ENCODE measurements around the gene SAMD11. TPM values are rescaled to one million over a fixed set of nuclear protein-coding genes. Genes with fewer than 3 reads are reported as not detected.

SAMD11 gene
- total RNA-seq, 1 experiment from 2014 or later: 11.5 TPM

DNA sequence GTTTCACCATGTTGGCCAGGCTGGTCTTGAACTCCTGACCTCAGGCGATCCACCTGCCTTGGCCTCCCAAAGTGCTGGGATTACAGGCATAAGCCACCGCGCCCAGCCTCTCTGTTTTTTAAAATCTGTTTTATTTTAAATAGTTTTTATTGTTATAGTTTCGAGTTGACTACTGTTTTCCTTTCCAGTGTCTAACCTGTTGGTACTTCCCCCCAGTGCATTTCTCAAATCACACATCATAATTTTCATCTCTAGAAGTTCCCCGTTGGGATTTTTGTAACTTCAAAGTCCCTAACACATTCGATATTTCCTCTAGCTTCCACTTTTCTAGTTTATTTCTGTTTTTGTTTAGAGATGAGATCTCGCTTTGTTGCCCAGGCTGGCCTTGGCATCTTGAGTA lies 68.6 kb downstream of the SAMD11 start:
- intact Hi-C loops (cut with micrococcal nuclease): no loop called here
- Histone ChIP-seq H3K36me3 (ENCODE audit: control insufficient read depth in 1 of 2, insufficient read depth in 2 of 2, low read length in 2 of 2) (no peaks in the 10 kb centered on the region), H3K9me2 (ENCODE audit: insufficient read depth) (no peaks in the 10 kb centered on the region), H4K20me1 (ENCODE audit: insufficient read depth) (no peaks in the 10 kb centered on the region; the same call in 1 of the 2 replicates), H3K4me3 (replicated peaks in 1 of 2; ENCODE audit: low read depth in 1 of 2, low read length in 2 of 2) (no peak overlapping the region), H3K27me3 (ENCODE audit: insufficient read depth, low read length) (no peaks in the 10 kb centered on the region), H3K4me2 (ENCODE audit: low read length) (no peak overlapping the region), H3K27ac (ENCODE audit: low read depth, low read length) (no peak overlapping the region), H3K4me1 (ENCODE audit: control insufficient read depth in 1 of 2, insufficient read depth in 2 of 2, low read length in 2 of 2) (peaks cover 0 to 9% of the 10 kb centered on the region in 2 experiments; a peak in 2 of 4 replicates), H3K9me3 (ENCODE audit: control insufficient read depth in 1 of 2, insufficient read depth in 1 of 2, low read depth in 1 of 2, low read length in 2 of 2) (no peaks in the 10 kb centered on the region; a peak in 1 of 4 replicates), H2AFZ (ENCODE audit: low read depth, low read length, poor library complexity, severe bottlenecking) (no peak overlapping the region), H3K9ac (ENCODE audit: low read length) (no peak overlapping the region), H3K79me2 (ENCODE audit: insufficient read depth, low read length) (peaks cover 2% of the 10 kb centered on the region; the same call in 1 of the 2 replicates)
- BruUV-seq (replicated peaks): no TSS peak
- TF ChIP-seq EZH2 (IDR thresholded peaks at IDR 0.05) (no peak), RAD21 (IDR thresholded peaks at IDR 0.05; ENCODE audit: low read depth) (no peak), CEBPB (IDR thresholded peaks at IDR 0.05; ENCODE audit: low read depth) (no peak)
- TF ChIP-seq, protein P1, sequence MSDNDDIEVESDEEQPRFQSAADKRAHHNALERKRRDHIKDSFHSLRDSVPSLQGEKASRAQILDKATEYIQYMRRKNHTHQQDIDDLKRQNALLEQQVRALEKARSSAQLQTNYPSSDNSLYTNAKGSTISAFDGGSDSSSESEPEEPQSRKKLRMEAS (IDR thresholded peaks at IDR 0.05): no peak
- TF ChIP-seq, protein P2, sequence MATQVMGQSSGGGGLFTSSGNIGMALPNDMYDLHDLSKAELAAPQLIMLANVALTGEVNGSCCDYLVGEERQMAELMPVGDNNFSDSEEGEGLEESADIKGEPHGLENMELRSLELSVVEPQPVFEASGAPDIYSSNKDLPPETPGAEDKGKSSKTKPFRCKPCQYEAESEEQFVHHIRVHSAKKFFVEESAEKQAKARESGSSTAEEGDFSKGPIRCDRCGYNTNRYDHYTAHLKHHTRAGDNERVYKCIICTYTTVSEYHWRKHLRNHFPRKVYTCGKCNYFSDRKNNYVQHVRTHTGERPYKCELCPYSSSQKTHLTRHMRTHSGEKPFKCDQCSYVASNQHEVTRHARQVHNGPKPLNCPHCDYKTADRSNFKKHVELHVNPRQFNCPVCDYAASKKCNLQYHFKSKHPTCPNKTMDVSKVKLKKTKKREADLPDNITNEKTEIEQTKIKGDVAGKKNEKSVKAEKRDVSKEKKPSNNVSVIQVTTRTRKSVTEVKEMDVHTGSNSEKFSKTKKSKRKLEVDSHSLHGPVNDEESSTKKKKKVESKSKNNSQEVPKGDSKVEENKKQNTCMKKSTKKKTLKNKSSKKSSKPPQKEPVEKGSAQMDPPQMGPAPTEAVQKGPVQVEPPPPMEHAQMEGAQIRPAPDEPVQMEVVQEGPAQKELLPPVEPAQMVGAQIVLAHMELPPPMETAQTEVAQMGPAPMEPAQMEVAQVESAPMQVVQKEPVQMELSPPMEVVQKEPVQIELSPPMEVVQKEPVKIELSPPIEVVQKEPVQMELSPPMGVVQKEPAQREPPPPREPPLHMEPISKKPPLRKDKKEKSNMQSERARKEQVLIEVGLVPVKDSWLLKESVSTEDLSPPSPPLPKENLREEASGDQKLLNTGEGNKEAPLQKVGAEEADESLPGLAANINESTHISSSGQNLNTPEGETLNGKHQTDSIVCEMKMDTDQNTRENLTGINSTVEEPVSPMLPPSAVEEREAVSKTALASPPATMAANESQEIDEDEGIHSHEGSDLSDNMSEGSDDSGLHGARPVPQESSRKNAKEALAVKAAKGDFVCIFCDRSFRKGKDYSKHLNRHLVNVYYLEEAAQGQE (IDR thresholded peaks at IDR 0.05; ENCODE audit: low read depth): no peak
- TF ChIP-seq, protein P3, sequence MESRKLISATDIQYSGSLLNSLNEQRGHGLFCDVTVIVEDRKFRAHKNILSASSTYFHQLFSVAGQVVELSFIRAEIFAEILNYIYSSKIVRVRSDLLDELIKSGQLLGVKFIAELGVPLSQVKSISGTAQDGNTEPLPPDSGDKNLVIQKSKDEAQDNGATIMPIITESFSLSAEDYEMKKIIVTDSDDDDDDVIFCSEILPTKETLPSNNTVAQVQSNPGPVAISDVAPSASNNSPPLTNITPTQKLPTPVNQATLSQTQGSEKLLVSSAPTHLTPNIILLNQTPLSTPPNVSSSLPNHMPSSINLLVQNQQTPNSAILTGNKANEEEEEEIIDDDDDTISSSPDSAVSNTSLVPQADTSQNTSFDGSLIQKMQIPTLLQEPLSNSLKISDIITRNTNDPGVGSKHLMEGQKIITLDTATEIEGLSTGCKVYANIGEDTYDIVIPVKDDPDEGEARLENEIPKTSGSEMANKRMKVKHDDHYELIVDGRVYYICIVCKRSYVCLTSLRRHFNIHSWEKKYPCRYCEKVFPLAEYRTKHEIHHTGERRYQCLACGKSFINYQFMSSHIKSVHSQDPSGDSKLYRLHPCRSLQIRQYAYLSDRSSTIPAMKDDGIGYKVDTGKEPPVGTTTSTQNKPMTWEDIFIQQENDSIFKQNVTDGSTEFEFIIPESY (IDR thresholded peaks at IDR 0.05; ENCODE audit: extremely low read depth, insufficient replicate concordance, low read length): no peak
- POLR2A ChIA-PET: no interaction called here
- CTCF ChIA-PET: no interaction called here
- no peak for DNase-seq (ENCODE audit: low read depth, low spot score)
- RAD21 ChIA-PET (ENCODE audit: low non-redundant PET in 1 of 2, low total read pairs in 2 of 2, uncharacterized antibody in 2 of 2, unreplicated experiment in 2 of 2): no interaction called here
- no peak for ATAC-seq
